Measurements from ENCODE around the gene FHIP1A. TPM values are rescaled to one million over a fixed set of nuclear protein-coding genes. Genes with fewer than 3 reads are reported as not detected.

FHIP1A gene
- total RNA-seq, 6 experiments from 2014 or later, result 0.58 to 1.3 (median 0.82) TPM

DNA sequence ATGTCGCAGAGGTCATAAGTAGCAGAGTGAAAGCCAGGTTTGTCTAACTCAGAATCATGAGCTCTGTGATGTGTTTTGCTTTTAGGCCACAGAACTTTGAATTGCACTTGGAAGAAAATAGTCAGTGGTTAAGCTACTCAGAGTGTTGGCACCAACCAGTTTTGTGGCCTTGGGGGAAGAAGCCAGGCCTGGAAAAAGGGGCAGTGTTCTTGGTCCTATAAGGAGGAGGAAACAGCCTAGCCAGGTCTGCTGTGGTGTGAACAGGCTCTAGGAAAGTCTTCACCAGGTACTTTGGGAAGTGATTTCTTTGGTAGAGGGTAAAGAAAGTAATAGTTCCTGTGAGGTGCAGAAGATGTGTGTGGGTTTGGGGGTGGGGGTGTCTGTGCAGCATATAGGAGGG lies 49.2 kb downstream of the FHIP1A start:
- H3K27me3 Mint-ChIP-seq (ENCODE audit: insufficient read depth), result peaks cover 5% of the 10 kb centered on the region; the same call in 1 of the 2 replicates
- H3K9me3 Mint-ChIP-seq, result no peaks in the 10 kb centered on the region

More for the DNA sequence above, 49.2 kb downstream of the FHIP1A start:
- TF ChIP-seq, protein P1, sequence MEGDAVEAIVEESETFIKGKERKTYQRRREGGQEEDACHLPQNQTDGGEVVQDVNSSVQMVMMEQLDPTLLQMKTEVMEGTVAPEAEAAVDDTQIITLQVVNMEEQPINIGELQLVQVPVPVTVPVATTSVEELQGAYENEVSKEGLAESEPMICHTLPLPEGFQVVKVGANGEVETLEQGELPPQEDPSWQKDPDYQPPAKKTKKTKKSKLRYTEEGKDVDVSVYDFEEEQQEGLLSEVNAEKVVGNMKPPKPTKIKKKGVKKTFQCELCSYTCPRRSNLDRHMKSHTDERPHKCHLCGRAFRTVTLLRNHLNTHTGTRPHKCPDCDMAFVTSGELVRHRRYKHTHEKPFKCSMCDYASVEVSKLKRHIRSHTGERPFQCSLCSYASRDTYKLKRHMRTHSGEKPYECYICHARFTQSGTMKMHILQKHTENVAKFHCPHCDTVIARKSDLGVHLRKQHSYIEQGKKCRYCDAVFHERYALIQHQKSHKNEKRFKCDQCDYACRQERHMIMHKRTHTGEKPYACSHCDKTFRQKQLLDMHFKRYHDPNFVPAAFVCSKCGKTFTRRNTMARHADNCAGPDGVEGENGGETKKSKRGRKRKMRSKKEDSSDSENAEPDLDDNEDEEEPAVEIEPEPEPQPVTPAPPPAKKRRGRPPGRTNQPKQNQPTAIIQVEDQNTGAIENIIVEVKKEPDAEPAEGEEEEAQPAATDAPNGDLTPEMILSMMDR (IDR thresholded peaks at IDR 0.05), result no peak
- no peak for DNase-seq
- Mint-ChIP-seq H3K27ac (no peak overlapping the region), H3K4me3 (no peak overlapping the region), H3K4me1 (ENCODE audit: low read depth) (0 out of 2 replicates have a peak, but pooled peaks cover 8% of the 10 kb centered on the region), H3K36me3 (ENCODE audit: low read depth) (no peaks in the 10 kb centered on the region)

Other genes with a start within 250 kb of the FHIP1A start
- not detected for gene PRSS48, start 132.0 kb upstream of the FHIP1A start, total RNA-seq (2021; fragmentation: NEBNext Ultra II Directional; extraction: Animal tissue kit (Norgen Biotek cat#: 25700))
- gene SH3D19, start 83.6 kb upstream of the FHIP1A start, total RNA-seq (2021; fragmentation: NEBNext Ultra II Directional; extraction: Animal tissue kit (Norgen Biotek cat#: 25700)), result 10 to 100 TPM; 40.2 to 52.9 (median 51.0) TPM

All from HFFc6 (cell line).